ENCODE data around the gene RTL1. TPM values are rescaled to one million over a fixed set of nuclear protein-coding genes. Genes with fewer than 3 reads are reported as not detected.

The RTL1 gene
- total and polyA plus RNA-seq, 3 experiments from 2014 or later, result not detected

GRCh38 chr14:100888789-100889315 is 14.7 kb downstream of the RTL1 start:
- ChIA-PET POLR2A (no interaction called here), CTCF (no interaction called here)
- Mint-ChIP-seq H3K4me3 (no peak overlapping the region), H3K9me3 (peaks cover 0 to 2% (median 0%) of the 10 kb centered on the region in 5 donors), H3K27me3 (peaks cover 7 to 22% of the 10 kb centered on the region in 2 donors), H3K36me3 (no peaks in the 10 kb centered on the region), H3K27ac (no peak overlapping the region), H3K4me1 (no peaks in the 10 kb centered on the region)
- DNase-seq, result no peak
- Histone ChIP-seq H3K4me1 (ENCODE audit: insufficient read depth, low read length) (no peaks in the 10 kb centered on the region), H3K27ac (ENCODE audit: low read depth, low read length) (no peak overlapping the region), H3K4me3 (ENCODE audit: low read length) (no peak overlapping the region), H3K36me3 (ENCODE audit: insufficient read depth, low read length) (no peaks in the 10 kb centered on the region), H3K27me3 (ENCODE audit: insufficient read depth, low read length, poor library complexity, severe bottlenecking) (no peaks in the 10 kb centered on the region), H3K9me3 (ENCODE audit: low read length) (no peaks in the 10 kb centered on the region)

- Histone ChIP-seq H3K27me3 (ENCODE audit: insufficient read depth, low read length, poor library complexity, severe bottlenecking) (no peaks in the 10 kb centered on the region), H3K27ac (ENCODE audit: low read depth, low read length) (no peak overlapping the region), H3K4me1 (ENCODE audit: insufficient read depth, low read length) (no peaks in the 10 kb centered on the region), H3K36me3 (ENCODE audit: insufficient read depth, low read length) (no peaks in the 10 kb centered on the region), H3K9me3 (ENCODE audit: low read length) (no peaks in the 10 kb centered on the region), H3K4me3 (ENCODE audit: low read length) (no peak overlapping the region)
- DNase-seq, result no peak
- H3K9me3 Mint-ChIP-seq, result peaks cover 0 to 2% (median 0%) of the 10 kb centered on the region in 5 donors
- POLR2A ChIA-PET, result interaction anchor here (0.6 kb wide), 1 partner anchor 673 kb away, joined by 3 read pairs; the partner anchor contains the start of gene DIO3
- no peak overlapping the region for H3K4me3 Mint-ChIP-seq
- no peaks in the 10 kb centered on the region for H3K4me1 Mint-ChIP-seq
- CTCF ChIA-PET, result no interaction called here
- H3K27me3 Mint-ChIP-seq, result peaks cover 7 to 22% of the 10 kb centered on the region in 2 donors
- no peak overlapping the region for H3K27ac Mint-ChIP-seq
- no peaks in the 10 kb centered on the region for H3K36me3 Mint-ChIP-seq
Measured at GRCh38 chr14:100887728-100888335, 15.7 kb downstream of the RTL1 start.

- ChIA-PET CTCF (no interaction called here), POLR2A (no interaction called here)
- no peak for DNase-seq
- no peaks in the 10 kb centered on the region for H3K9me3 ChIP-seq (ENCODE audit: low read length)
- Mint-ChIP-seq H3K9me3 (peaks cover 0 to 2% (median 0%) of the 10 kb centered on the region in 5 donors), H3K36me3 (no peaks in the 10 kb centered on the region), H3K4me3 (no peak overlapping the region), H3K4me1 (no peaks in the 10 kb centered on the region), H3K27me3 (peaks cover 2 to 13% of the 10 kb centered on the region in 2 donors), H3K27ac (no peak overlapping the region)
- no peak overlapping the region for H3K4me3 ChIP-seq (ENCODE audit: low read length)
- H3K27me3 ChIP-seq (ENCODE audit: insufficient read depth, low read length, poor library complexity, severe bottlenecking), result no peaks in the 10 kb centered on the region
- H3K4me1 ChIP-seq (ENCODE audit: insufficient read depth, low read length), result no peaks in the 10 kb centered on the region
- no peaks in the 10 kb centered on the region for H3K36me3 ChIP-seq (ENCODE audit: insufficient read depth, low read length)
- no peak overlapping the region for H3K27ac ChIP-seq (ENCODE audit: low read depth, low read length)
Measured at GRCh38 chr14:100885617-100886016, 17.9 kb downstream of the RTL1 start.

GRCh38 chr14:100885196-100885595 is 18.3 kb downstream of the RTL1 start:
- H3K4me1 Mint-ChIP-seq, result no peaks in the 10 kb centered on the region
- H3K27me3 ChIP-seq (ENCODE audit: insufficient read depth, low read length, poor library complexity, severe bottlenecking), result no peaks in the 10 kb centered on the region
- H3K4me3 Mint-ChIP-seq, result no peak overlapping the region
- H3K4me1 ChIP-seq (ENCODE audit: insufficient read depth, low read length), result no peaks in the 10 kb centered on the region
- no peaks in the 10 kb centered on the region for H3K36me3 Mint-ChIP-seq
- H3K27me3 Mint-ChIP-seq, result peaks cover 2 to 13% of the 10 kb centered on the region in 2 donors
- H3K4me3 ChIP-seq (ENCODE audit: low read length), result no peak overlapping the region
- H3K27ac ChIP-seq (ENCODE audit: low read depth, low read length), result no peak overlapping the region
- H3K36me3 ChIP-seq (ENCODE audit: insufficient read depth, low read length), result no peaks in the 10 kb centered on the region
- ChIA-PET CTCF (no interaction called here), POLR2A (no interaction called here)
- no peak for DNase-seq
- H3K27ac Mint-ChIP-seq, result no peak overlapping the region
- H3K9me3 Mint-ChIP-seq, result peaks cover 0 to 2% (median 0%) of the 10 kb centered on the region in 5 donors
- H3K9me3 ChIP-seq (ENCODE audit: low read length), result no peaks in the 10 kb centered on the region

- no peaks in the 10 kb centered on the region for H3K4me1 ChIP-seq (ENCODE audit: insufficient read depth, low read length)
- ChIA-PET CTCF (no interaction called here), POLR2A (no interaction called here)
- Mint-ChIP-seq H3K4me3 (no peak overlapping the region), H3K27me3 (peaks cover 2 to 13% of the 10 kb centered on the region in 2 donors), H3K9me3 (peaks cover 0 to 4% (median 0%) of the 10 kb centered on the region in 5 donors), H3K4me1 (no peaks in the 10 kb centered on the region), H3K27ac (no peak overlapping the region), H3K36me3 (no peaks in the 10 kb centered on the region)
- DNase-seq, result peak in 1 of 5 donors; percentile 42
- no peak overlapping the region for H3K4me3 ChIP-seq (ENCODE audit: low read length)
- H3K27me3 ChIP-seq (ENCODE audit: insufficient read depth, low read length, poor library complexity, severe bottlenecking), result no peaks in the 10 kb centered on the region
- H3K36me3 ChIP-seq (ENCODE audit: insufficient read depth, low read length), result no peaks in the 10 kb centered on the region
- no peaks in the 10 kb centered on the region for H3K9me3 ChIP-seq (ENCODE audit: low read length)
- H3K27ac ChIP-seq (ENCODE audit: low read depth, low read length), result no peak overlapping the region
Measured at GRCh38 chr14:100884456-100884855, 19.1 kb downstream of the RTL1 start.

GRCh38 chr14:100883789-100884101 is 19.8 kb downstream of the RTL1 start:
- H3K9me3 ChIP-seq (ENCODE audit: low read length), result no peaks in the 10 kb centered on the region
- Mint-ChIP-seq H3K36me3 (no peaks in the 10 kb centered on the region), H3K9me3 (peaks cover 0 to 4% (median 0%) of the 10 kb centered on the region in 5 donors), H3K4me1 (no peaks in the 10 kb centered on the region), H3K27me3 (peaks cover 2 to 14% of the 10 kb centered on the region in 2 donors), H3K27ac (no peak overlapping the region), H3K4me3 (no peak overlapping the region)
- no peak overlapping the region for H3K4me3 ChIP-seq (ENCODE audit: low read length)
- CTCF ChIA-PET, result no interaction called here
- no peaks in the 10 kb centered on the region for H3K27me3 ChIP-seq (ENCODE audit: insufficient read depth, low read length, poor library complexity, severe bottlenecking)
- POLR2A ChIA-PET, result no interaction called here
- no peak for DNase-seq
- H3K36me3 ChIP-seq (ENCODE audit: insufficient read depth, low read length), result no peaks in the 10 kb centered on the region
- no peaks in the 10 kb centered on the region for H3K4me1 ChIP-seq (ENCODE audit: insufficient read depth, low read length)
- H3K27ac ChIP-seq (ENCODE audit: low read depth, low read length), result no peak overlapping the region

GRCh38 chr14:100882991-100883788 is 20.3 kb downstream of the RTL1 start:
- H3K4me1 Mint-ChIP-seq, result no peaks in the 10 kb centered on the region
- peak in 1 of 5 donors; percentile 36 for DNase-seq
- Histone ChIP-seq H3K4me3 (ENCODE audit: low read length) (no peak overlapping the region), H3K9me3 (ENCODE audit: low read length) (no peaks in the 10 kb centered on the region), H3K27ac (ENCODE audit: low read depth, low read length) (no peak overlapping the region), H3K27me3 (ENCODE audit: insufficient read depth, low read length, poor library complexity, severe bottlenecking) (no peaks in the 10 kb centered on the region), H3K36me3 (ENCODE audit: insufficient read depth, low read length) (no peaks in the 10 kb centered on the region), H3K4me1 (ENCODE audit: insufficient read depth, low read length) (no peaks in the 10 kb centered on the region)
- peaks cover 0 to 4% (median 0%) of the 10 kb centered on the region in 5 donors for H3K9me3 Mint-ChIP-seq
- ChIA-PET POLR2A (no interaction called here), CTCF (no interaction called here)
- no peaks in the 10 kb centered on the region for H3K36me3 Mint-ChIP-seq
- no peak overlapping the region for H3K4me3 Mint-ChIP-seq
- peaks cover 3 to 19% of the 10 kb centered on the region in 2 donors for H3K27me3 Mint-ChIP-seq
- no peak overlapping the region for H3K27ac Mint-ChIP-seq

Data from CD8-positive, alpha-beta memory T cell (primary cell).